ENCODE results near the gene SLC22A16.

The SLC22A16 gene

DNA sequence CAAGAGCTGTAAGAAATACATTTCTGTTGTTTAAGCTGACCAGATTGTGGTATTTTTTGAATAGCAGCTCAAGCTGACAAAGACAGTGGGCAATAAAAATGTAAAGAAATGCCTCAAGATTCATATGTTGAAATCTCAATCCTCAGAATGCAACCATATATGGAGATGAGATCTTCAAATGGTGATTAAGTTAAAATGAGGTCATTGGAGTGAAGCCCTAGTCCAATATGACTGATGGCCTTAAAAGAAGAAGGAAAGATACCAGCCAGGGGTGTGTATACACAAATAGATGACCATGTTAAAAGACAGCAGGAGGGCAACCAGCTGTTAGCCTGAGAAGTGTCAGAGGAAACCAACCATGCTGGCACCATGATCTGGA, 54.0 kb downstream of the SLC22A16 start:
- TF ChIP-seq CTCF (IDR thresholded peaks at IDR 0.05; ENCODE audit: low read depth, low read length) (no peak), POLR2A (IDR thresholded peaks at IDR 0.05; ENCODE audit: extremely low read depth, insufficient read length) (no peak), MYC (IDR thresholded peaks at IDR 0.05; ENCODE audit: low read depth, low read length) (no peak)
- DNase-seq (ENCODE audit: low read depth), result peak; percentile 71
- no peak overlapping the region for H3K4me3 ChIP-seq (ENCODE audit: low read depth, low read length)

- TF ChIP-seq MYC (IDR thresholded peaks at IDR 0.05; ENCODE audit: low read depth, low read length) (peak; percentile 47), CTCF (IDR thresholded peaks at IDR 0.05; ENCODE audit: low read depth, low read length) (no peak), POLR2A (IDR thresholded peaks at IDR 0.05; ENCODE audit: extremely low read depth, insufficient read length) (no peak)
- TF ChIP-seq, protein P1, sequence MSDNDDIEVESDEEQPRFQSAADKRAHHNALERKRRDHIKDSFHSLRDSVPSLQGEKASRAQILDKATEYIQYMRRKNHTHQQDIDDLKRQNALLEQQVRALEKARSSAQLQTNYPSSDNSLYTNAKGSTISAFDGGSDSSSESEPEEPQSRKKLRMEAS (IDR thresholded peaks at IDR 0.05; ENCODE audit: low read depth, low read length), result peak; percentile 41; the same call in 1 of the 2 replicates
- DNase-seq (ENCODE audit: low read depth), result peak; percentile 95
- H3K4me3 ChIP-seq (ENCODE audit: low read depth, low read length), result no peak overlapping the region
Observed at GRCh38 chr6:110421749-110422443, 54.5 kb downstream of the SLC22A16 start.

- H3K4me3 ChIP-seq (ENCODE audit: low read depth, low read length), result no peak overlapping the region
- TF ChIP-seq MYC (IDR thresholded peaks at IDR 0.05; ENCODE audit: low read depth, low read length), result no peak
- TF ChIP-seq, protein P1 (IDR thresholded peaks at IDR 0.05; ENCODE audit: low read depth, low read length), result no peak
- no peak for TF ChIP-seq POLR2A (IDR thresholded peaks at IDR 0.05; ENCODE audit: extremely low read depth, insufficient read length)
- TF ChIP-seq CTCF (IDR thresholded peaks at IDR 0.05; ENCODE audit: low read depth, low read length), result no peak
Observed at GRCh38 chr6:110419028-110419739, 57.2 kb downstream of the SLC22A16 start.

DNA sequence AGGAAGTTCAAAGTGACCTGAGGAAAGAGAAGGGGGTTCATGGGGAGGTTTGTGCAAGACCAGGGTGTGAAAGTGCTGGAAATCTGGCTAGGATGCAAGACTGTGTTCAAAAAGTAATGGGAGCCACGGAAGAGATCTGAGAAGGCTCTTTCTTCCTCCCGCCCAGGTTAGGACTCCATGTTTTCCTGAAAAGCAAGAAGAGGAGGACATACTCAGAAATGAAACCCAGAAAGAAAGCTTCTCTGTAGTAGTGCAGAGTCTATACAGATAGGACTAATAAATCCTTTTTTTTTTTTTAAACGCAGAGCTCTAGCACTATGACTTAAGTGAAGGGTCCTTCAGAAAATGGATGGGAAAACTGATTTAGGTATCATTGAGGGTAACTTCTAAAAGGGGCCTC, 57.8 kb downstream of the SLC22A16 start:
- no peak for DNase-seq (ENCODE audit: low read depth)
- TF ChIP-seq, protein P1 (IDR thresholded peaks at IDR 0.05; ENCODE audit: low read depth, low read length), result no peak
- TF ChIP-seq CTCF (IDR thresholded peaks at IDR 0.05; ENCODE audit: low read depth, low read length), result no peak
- TF ChIP-seq POLR2A (IDR thresholded peaks at IDR 0.05; ENCODE audit: extremely low read depth, insufficient read length), result no peak
- TF ChIP-seq MYC (IDR thresholded peaks at IDR 0.05; ENCODE audit: low read depth, low read length), result no peak
- H3K4me3 ChIP-seq (ENCODE audit: low read depth, low read length), result no peak overlapping the region

More at GRCh38 chr6:110419028-110419739, 57.2 kb downstream of the SLC22A16 start:
- peak; percentile 25 for DNase-seq (ENCODE audit: low read depth)

GRCh38 chr6:110415086-110415916, 61.1 kb downstream of the SLC22A16 start, which contains the start of gene DDO:
DDO (minus strand) TSS chr6:110415575; CDS start chr6:110413462, 2,113 bp downstream.
- TF ChIP-seq CTCF (IDR thresholded peaks at IDR 0.05; ENCODE audit: low read depth, low read length) (no peak), MYC (IDR thresholded peaks at IDR 0.05; ENCODE audit: low read depth, low read length) (no peak), POLR2A (IDR thresholded peaks at IDR 0.05; ENCODE audit: extremely low read depth, insufficient read length) (no peak)
- TF ChIP-seq, protein P1 (IDR thresholded peaks at IDR 0.05; ENCODE audit: low read depth, low read length), result no peak
- DNase-seq (ENCODE audit: low read depth), result no peak
- H3K4me3 ChIP-seq (ENCODE audit: low read depth, low read length), result no peak within 1 kb of the TSS

Data from NB4 (cell line).